DMS 273 treated with DMSO at 0.1 percent for 48 hours (cell line): Measurements from ENCODE around the gene MEST.
"Not testable (repeated sequence)": the region's sequence is repeated elsewhere in the genome, so short reads cannot be mapped to it uniquely, and the experiment has no call there.

ENCODE experiments used
- DNase-seq: peaks from one replicate; lab custom pipeline; 2025; lab: John Stamatoyannopoulos, UW

MEST gene

DNA sequence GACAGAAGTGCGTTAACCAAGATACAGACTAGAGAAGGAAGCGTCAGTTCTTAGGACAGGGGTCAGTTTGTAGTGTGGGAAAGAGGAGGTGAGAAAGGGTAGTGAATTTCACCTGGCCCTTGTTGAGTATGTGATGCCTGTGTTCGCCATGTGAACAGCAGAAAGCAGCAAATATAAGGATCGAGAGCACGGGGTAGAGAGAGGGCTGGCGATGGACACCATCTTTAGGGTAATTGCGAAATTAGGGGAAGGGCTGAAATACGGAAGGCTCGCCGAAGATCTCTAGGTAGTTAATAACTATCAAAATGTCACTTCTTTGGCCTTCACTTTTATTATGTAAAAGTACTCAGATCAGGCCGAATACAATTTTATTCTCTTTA, 6.2 kb upstream of the MEST start:
- DNase-seq = no peak

DNA sequence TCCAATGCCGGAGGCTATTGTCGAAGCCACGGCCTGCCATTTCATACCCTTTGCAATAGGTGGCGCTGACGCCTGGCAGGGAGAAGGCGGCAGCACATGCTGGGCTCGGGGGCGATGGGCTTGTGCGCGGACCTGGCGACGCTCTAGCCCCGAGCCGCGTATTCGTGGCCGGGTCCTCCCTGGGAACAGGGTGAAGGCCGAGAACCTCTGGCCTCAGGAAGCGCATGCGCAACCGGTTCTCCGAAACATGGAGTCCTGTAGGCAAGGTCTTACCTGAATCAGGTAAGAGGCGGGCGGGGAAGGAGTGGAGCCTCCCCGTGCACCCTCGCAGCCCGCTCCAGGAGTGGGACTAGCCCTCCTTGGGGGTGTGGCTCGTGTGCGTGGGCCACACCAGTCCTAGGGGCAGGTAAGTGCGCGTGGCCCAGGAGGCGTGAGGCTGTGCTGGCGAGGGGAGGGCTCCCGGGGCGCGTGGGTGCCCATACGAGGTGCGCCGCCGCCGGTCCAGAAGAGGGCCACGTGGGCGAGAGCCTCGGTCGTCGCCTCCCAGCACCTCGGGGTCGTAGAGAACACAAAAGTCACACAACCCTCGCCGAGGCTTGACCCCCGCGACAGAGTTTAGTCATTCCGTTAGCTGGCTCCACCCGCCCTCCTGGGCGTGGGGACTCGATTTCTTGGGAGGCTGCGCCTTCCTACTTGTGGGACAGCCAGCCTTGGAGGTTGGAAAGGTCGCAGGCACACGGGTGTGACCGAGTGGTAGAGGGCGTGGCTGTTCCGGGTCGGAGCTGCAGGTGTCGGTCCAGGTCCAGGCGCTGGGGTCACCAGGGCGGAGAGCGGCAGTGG, 5.6 kb upstream of the MEST start:
- DNase-seq = peak; percentile 86

DNA sequence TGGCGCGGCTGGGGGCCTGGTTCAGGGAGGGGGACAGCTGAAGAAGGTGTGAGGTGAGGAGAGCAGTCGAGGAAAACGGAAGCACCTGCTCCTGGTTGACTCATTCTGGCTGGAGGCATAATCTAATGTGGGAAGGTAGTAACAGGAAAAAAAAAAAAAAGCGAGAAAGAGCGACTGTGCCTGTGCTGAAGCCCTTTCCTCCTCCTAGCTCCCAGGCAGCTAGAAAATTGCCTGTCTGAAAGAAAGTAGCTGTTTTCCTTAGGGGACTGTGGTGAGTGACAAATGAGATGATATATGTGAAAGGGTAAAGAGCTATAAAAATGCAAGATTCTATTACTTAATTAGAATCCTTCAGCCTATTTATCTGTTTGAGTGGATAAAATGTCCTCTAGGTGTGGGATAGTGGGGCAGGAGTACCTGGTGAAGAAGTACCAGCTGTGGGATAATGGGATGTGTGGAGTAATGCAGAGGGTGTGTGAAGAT, 4.9 kb upstream of the MEST start:
- no peak for DNase-seq

DNA sequence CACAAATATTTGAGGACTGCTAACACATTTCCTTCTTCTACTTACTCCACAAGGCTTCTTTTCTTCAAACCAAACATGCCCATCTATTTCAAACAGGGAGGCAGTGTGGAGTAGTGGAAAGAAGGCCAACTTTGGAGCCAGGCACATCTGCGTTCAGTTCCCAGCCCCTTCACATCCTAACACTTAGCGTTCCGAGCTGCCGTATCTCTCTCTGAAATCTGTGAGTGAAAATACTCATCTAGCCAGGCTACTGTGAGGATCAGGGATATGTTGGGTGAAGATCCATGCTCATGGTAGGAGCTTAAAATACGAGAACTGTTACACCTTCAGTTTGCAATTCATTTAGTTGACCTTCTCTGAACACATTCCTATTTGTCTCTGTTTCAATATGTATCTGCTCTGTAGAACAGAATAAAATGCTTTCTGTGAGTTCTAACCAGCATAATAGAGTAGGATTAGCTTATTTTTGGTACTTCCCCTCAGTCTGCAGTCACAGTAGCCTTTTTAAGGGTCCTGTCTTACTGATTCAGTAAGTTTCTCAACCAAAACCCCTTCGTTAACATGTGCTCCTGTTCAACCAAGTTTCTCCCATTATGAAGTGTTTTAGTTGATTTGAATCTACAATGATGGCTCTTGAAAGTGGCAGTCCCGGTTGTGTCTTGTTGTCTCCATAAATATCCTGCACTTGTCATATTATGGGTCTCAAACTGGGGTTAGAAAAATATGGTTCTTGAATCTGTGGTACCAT, 3.3 kb upstream of the MEST start:
- DNase-seq = no peak

DNA sequence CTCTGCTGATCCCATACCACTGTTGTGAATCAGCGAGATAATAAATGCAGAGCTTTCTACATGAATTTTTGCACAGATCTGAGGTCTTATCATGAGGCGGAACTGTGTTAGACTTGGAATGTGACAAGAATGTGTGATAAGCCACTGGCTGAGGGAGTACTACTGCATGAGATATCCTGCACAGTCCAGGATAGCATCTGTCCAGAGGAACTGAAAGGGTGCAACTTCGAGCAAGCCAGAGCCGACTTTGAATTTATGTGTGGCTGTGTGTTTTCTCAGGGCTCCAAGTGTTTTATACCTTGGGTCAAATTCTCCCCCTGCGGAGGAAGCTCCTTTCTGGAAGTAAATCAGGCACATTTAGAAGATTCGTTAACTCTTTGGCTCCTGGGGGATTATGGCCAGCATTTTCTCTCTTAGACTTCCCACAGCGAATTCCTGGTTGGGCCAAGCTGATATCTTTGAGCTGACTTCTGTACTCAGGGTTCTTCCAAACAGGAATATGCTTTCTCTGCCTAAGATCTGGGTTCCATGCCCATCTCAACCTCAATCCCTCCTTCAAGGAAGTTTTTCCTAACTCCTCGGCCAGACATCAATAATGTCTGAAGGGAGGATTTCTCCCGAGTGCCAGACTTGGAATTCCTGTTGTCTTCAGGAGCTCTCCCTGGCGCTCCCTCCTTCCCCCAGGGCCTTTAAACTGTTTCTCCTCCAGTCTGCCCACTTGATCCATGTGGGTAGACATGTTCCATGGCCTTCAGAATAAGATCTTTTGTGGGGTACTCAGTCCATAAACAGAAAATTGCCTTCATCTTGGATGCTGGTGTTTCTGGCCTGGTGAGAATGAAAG, 2.5 kb upstream of the MEST start:
- DNase-seq = no peak

DNA sequence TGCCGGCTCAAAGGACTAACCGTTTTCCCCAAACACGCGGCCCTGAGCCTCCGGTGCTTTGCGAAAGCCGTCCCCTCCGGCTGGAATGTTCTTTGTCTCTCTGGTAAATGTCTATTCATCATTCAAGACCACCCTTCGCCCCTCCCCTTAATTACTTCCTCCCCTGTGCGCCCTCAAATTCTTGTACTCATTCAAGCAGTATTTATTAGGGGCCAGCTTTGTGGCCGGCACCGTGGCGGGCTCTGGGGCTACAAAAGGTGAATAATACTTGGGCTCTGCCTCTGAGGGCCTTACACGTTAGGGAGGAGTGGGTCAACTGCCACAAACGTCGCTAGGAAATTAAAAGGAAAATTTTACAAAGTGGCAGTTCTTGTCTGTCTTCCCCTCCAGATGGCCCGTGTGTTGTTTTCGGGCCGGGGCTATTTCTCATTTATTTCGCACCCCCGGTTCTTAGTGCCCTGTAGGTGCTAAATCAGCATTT, 1.5 kb upstream of the MEST start:
- no peak for DNase-seq

DNA sequence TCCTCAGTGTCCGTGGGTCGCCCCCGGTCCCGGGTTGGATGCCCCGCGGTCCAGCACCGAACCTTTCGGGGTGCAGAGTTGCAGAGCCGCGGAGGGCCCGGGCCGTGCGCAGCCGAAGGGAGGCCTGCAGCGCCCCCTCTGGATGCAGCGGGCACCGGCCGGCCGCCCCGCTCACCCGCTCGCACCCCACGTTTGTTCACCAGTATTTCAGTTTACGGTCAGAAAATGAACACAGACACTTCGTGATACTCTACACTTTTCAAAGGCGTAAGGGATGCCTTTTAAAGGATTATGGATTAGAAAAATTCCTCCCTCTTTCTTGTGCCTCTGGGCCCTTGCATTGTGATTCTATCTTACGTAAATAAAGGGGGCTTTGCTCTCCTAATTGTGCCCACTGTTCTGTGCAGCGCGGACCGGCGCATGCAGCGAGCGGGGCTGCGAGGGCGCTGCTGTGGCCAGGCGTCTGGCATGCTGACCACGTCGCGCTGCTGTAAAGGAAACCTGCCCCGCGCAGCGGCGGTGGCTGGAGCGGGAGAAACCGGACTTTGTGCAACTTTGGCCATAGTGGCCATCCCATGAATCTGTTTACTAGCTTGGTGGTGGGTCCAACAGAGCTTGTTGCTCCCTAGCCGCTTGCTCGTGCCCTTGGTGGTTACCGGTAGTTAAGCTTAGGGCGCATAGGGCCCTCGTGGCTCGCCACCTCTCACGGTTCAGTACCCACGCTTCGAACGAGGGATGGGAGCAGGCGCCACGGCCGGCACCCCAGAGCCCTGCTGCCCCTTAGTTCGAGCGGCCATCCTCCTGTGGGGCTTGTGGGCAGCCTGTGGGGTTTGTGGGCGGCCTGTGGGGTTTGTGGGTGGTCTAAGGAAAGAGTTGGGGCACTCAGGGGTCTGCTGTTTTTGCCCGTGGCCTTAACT, 739 bp upstream of the MEST start:
- no peak for DNase-seq

DNA sequence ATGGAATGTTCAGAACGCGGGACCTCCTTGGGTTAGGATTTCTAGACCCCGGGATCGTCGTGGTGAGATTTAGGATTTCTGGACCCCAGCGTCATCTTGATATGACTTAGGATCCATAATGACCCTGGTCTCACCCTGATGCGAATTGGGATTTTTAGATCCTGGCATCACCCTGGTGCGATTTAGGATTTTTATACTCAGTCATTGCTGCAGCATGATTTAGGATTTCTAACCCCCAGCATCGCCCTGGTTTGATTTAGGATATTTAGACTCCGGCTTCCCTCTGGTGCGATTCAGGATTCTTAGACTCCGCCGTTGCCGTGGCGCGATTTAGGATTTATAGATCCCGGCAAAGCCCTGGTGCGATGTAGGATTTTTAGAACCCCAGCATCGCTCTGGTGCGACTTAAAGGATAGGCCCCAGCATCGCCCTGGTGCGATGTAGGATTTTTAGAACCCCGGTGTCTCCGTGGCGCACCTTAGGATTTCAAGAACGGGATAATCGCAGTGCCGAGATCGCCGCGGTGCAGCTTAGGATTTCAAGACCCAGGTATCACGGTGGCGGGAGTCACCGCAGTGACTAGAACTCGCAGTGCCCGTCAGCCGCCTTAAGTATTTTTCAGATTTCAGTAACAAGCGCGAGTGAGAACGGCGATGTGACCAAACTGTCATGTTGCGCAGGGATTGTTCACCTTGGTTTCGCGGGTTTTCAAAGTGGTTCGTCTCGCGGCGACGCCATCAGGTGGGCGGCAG, 814 bp downstream of the MEST start:
- DNase-seq = no peak

DNA sequence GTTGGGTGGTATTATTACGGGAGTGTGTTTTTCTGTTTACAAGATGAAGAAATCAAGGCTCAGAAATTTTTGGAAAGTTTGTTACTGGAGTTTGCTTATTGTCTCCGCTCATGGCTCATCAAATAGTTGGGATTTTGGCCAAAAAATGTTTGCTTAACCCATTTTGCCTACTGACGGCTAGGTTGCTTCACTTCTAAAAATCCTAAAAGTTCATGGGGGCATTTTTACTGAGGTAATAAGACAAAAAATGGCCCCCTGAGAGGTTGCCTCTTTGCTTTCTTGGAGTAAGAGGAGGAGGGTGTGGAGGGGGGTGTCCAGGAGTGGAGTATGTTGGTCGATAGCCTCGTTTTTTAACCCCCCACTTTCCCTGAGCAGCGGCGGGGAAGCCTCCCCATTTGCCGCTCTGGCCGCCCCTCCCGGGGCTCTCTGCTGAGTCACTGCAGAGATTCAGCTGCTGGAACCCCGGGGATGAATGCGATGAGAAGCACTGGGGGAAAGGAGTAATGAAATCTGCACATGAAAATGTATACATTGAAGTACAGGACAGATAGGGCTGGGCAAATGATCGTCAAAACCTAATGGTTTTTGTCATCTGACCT, 1.5 kb downstream of the MEST start:
- DNase-seq = no peak

DNA sequence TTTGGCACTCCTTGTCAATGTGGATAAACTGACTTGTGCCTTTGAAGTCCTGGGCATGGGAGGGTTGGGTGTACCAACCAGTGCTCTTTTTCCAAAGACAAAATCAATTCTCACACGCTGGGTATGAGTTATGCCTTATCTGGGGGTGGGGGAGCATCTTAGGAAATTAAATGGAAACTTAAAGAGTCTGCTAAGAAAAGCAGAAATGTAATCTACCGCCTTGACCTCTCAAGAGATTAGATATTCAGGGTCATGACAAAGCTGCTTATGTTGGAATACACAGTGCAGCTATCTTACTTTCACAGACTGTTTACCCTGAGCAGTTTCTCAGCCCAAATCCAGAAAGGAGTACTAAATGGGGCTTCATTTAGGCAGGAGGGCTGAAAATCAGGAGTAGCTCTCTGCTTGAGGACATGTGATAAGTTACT, 2.6 kb downstream of the MEST start:
- no peak for DNase-seq

DNA sequence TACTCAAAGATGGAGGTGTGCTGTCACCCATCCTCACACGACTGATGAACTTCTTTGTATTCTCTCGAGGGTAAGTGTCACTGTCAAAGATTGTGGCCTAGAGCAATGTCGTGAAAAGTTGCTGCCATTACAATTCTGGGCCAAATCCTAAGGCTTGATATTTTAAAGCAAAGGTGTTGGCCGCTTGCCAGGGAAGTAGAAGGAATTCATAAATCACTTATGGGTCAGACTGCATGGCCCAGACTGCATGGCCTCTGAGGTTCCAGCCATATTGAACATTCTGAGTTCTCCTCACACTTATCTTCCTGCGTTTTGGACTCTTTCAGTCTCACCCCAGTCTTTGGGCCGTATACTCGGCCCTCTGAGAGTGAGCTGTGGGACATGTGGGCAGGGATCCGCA, 8.6 kb downstream of the MEST start:
- DNase-seq = no peak

DNA sequence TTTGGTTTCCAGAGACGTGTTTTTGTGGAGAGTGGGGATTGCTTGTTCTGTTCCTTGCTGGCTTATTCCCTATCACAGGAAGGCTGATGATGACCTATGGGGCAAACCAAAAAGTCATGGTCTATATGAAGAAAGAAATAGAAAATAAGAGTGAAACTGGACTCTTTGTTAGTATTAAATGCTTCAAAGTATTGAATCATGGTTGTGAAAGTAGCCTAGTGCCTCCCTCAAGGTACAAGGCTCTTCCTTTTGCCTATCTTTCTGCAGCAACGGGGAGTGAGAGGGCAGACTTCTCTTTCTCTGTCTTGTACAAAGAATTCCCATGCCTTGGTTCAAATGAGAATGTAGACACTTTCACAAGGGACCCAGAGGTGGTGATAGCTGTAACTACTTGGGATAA, 9.0 kb downstream of the MEST start:
- no peak for DNase-seq

DNA sequence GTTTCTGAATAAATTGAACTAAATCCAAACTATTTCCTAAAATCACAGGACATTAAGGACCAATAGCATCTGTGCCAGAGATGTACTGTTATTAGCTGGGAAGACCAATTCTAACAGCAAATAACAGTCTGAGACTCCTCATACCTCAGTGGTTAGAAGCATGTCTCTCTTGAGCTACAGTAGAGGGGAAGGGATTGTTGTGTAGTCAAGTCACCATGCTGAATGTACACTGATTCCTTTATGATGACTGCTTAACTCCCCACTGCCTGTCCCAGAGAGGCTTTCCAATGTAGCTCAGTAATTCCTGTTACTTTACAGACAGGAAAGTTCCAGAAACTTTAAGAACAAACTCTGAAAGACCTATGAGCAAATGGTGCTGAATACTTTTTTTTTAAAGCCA, 13.9 kb downstream of the MEST start:
- DNase-seq = no peak

DNA sequence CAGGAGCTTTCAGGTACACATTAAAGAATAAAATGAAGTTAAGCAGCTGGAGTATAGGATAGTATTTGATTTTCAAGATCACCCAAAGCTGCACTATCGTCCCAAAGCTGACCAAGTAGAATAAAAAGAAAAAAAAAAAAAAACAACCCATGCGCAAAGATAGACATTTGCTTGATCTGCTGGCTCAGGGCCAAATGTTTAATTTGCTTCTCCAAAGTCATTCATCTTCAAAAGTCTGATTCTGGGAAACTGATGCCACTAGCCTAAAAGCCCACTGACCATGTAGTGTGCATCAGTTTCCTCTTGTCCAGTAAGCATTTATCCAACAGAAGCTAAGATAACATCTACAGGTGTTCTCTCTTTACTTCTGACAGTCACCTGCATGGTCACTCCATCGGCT, 14.5 kb downstream of the MEST start:
- no peak for DNase-seq

DNA sequence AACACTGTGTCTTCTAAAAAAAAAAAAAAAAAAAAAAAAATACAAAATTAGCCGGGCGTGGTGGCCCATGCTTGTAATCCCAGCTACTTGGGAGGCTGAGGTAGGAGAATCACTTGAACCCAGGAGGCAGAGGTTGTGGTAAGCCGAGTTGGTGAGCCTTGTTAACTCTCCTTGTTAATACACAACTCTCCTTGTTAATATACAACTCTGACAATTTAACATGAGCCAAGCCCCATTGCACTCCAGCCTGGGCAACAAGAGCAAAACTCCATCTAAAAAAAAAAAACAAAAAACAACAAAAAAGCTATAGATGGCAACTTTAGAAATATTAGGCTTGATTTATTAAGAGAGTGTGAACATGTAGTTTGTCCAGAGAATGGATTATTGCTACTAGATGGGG, 20.2 kb downstream of the MEST start:
- DNase-seq = not testable (repeated sequence)

DNA sequence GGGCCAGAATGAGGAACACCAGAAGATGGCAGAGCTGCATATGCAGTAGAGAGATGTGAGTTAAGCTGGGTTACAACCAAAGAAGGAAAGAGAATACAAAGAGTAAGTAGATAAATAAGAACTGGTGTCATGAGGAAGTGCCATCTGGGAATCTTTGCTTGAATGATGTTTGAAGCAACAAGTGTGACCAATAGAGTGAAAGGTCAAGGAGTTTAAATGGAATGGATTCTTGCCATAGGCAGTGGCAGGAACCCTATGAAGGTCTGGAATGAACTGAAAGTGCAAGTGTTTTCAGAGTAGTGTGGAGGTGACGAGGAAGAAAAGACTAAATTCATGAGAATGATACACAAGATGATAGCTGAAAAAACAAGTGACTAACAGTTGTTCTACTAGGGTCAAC, 21.6 kb downstream of the MEST start:
- no peak for DNase-seq

DNA sequence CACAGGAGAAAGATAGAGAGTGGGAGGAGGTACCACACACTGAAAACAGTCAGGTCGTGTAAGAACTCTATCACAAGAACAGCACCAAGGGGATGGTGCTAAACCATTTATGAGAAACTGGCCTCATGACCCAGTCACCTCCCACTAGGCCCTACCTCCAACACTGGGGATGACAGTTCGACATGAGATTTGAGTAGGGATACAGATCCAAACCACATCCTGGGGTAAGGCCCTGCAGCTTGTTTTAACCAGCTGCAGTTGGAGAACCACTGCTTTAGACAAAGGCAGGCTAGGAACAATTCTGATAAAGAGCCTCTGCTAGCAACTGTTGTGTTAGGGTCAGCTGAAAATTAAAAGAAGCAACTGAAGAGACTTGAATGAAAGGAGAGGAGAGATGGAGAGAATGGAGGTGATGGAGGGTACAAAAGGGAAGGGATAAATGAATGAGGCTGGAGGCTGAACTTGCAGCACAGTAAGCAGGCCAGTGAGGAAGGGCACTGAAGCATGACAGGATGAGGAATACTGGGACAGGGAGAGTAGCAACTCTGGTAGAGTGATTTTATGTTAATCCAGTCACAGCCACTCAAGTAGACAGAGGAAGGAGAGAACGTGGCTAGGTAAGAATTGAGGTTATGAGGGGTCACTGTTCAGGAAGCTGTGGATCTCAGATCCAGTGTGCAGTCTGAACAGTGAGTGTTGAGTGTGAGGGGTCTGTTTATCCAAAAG, 23.6 kb downstream of the MEST start:
- no peak for DNase-seq

DNA sequence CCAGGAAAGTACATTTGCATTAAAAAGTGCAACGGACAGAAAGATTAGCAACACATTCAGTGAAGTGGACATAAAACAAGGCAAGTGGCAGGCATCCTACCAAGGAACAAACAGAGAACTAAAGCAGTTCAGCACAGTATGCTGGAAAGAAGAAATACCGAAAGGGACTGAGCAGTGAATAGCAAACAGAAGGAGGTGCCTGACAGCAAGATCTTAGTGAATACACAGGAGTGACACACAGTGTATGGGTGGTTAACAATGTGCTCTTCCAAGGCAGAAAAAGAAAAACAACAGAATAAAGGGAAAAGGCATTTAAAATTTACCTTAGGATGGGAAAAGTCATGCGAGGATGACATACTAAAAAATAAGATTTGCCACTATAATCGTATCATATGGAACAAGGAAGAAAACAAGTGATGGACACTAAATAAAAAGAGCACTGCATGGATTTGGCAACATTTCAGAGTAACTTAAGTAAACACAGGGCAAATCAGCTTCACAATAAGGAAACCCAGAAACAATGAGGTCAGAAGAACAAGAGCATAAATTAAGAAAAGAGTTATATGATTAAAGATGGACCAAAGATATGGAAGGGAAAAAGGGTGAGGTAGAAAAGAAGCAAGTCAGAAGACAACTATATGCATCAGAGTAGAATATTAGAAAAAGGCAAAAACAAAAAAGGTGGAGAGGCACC, 29.5 kb downstream of the MEST start:
- no peak for DNase-seq
